ENCODE measurements around the gene CLEC5A. TPM values are rescaled to one million over a fixed set of nuclear protein-coding genes. Genes with fewer than 3 reads are reported as not detected.

The CLEC5A gene
- total RNA-seq: not detected in 2 replicates

GRCh38 chr7:141946796-141947195 lies at the start of gene CLEC5A:
TSS of gene CLEC5A (minus strand) at chr7:141946974. CDS start at chr7:141946292, 682 bp downstream.

GRCh38 chr7:141973673-141974072 lies 26.9 kb upstream of the CLEC5A start, which contains the start of gene TAS2R38:
TSS of gene TAS2R38 (minus strand) at chr7:141973773. CDS start at chr7:141973689, 84 bp downstream.

GRCh38 chr7:141916099-141916498 lies 30.7 kb downstream of the CLEC5A start, which contains the start of gene OR9A4:
TSS of gene OR9A4 (plus strand) at chr7:141916399. CDS start at chr7:141918876, 2,477 bp downstream.

Other genes starting within 250 kb of the CLEC5A start
- gene DENND11, start 244.8 kb downstream of the CLEC5A start, total RNA-seq: 36.0 and 40.8 TPM in 2 replicates
- 0.09 TPM in 1 of 2 replicates, not detected in the other for gene WEE2, start 238.6 kb downstream of the CLEC5A start, total RNA-seq
- 181 and 257 TPM in 2 replicates for gene SSBP1, start 208.6 kb downstream of the CLEC5A start, total RNA-seq
- gene TAS2R3, start 182.9 kb downstream of the CLEC5A start, total RNA-seq: 1.2 and 1.3 TPM in 2 replicates
- gene TAS2R4, start 170.3 kb downstream of the CLEC5A start, total RNA-seq: 0.85 and 0.90 TPM in 2 replicates
- gene TAS2R5, start 156.8 kb downstream of the CLEC5A start, total RNA-seq: 0.81 and 0.94 TPM in 2 replicates
- gene PRSS37, start 105.5 kb downstream of the CLEC5A start, total RNA-seq: not detected in 2 replicates
- gene OR9A4, start 30.6 kb downstream of the CLEC5A start, total RNA-seq: not detected in 2 replicates
- not detected in 2 replicates for gene TAS2R38, start 26.8 kb upstream of the CLEC5A start, total RNA-seq
- under 0.01 and 0.09 TPM in 2 replicates for gene MGAM, start 48.9 kb upstream of the CLEC5A start, total RNA-seq
- gene MGAM2, start 164.7 kb upstream of the CLEC5A start, total RNA-seq: under 0.01 TPM in 1 of 2 replicates, not detected in the other

Measured in endothelial cell of coronary artery (primary cell).